GM21576 (cell line): Measurements from ENCODE around the gene MLLT1.

Experiments
- ATAC-seq: cut with Tn5 transposase; IDR thresholded peaks from one replicate; pipeline ENCODE4 v1.9.1; 2021; ENCODE audit warnings: mild to moderate bottlenecking, moderate library complexity; ENCODE audit not compliant: unreplicated experiment

MLLT1 gene

GRCh38 chr19:6260376-6260775, 19.4 kb downstream of the MLLT1 start:
- no peak for ATAC-seq

- ATAC-seq: no peak
Observed at GRCh38 chr19:6259312-6259861, 20.4 kb downstream of the MLLT1 start.

- no peak for ATAC-seq
Observed at GRCh38 chr19:6258812-6259311, 20.9 kb downstream of the MLLT1 start.

GRCh38 chr19:6253954-6254733, 25.6 kb downstream of the MLLT1 start:
- no peak for ATAC-seq

GRCh38 chr19:6252066-6252465, 27.7 kb downstream of the MLLT1 start:
- ATAC-seq: no peak

- ATAC-seq: no peak
Observed at GRCh38 chr19:6250909-6251308, 28.9 kb downstream of the MLLT1 start.

GRCh38 chr19:6250024-6250615, 29.7 kb downstream of the MLLT1 start:
- no peak for ATAC-seq

GRCh38 chr19:6249296-6249695, 30.5 kb downstream of the MLLT1 start:
- no peak for ATAC-seq

- ATAC-seq: no peak
Observed at GRCh38 chr19:6248844-6249243, 30.9 kb downstream of the MLLT1 start.

- no peak for ATAC-seq
Observed at GRCh38 chr19:6248341-6248740, 31.4 kb downstream of the MLLT1 start.

- ATAC-seq: no peak
Observed at GRCh38 chr19:6247007-6247288, 32.8 kb downstream of the MLLT1 start.

- ATAC-seq: no peak
Observed at GRCh38 chr19:6246174-6247006, 33.4 kb downstream of the MLLT1 start.

GRCh38 chr19:6242677-6243076, 37.1 kb downstream of the MLLT1 start:
- no peak for ATAC-seq

GRCh38 chr19:6241680-6242377, 37.9 kb downstream of the MLLT1 start:
- no peak for ATAC-seq

- ATAC-seq: no peak
Observed at GRCh38 chr19:6241056-6241455, 38.7 kb downstream of the MLLT1 start.

- no peak for ATAC-seq
Observed at GRCh38 chr19:6239871-6240676, 39.7 kb downstream of the MLLT1 start.

- ATAC-seq: no peak
Observed at GRCh38 chr19:6239401-6239844, 40.4 kb downstream of the MLLT1 start.

GRCh38 chr19:6238643-6239281, 41.0 kb downstream of the MLLT1 start:
- ATAC-seq: no peak

- no peak for ATAC-seq
Observed at GRCh38 chr19:6238256-6238642, 41.5 kb downstream of the MLLT1 start.
